Mucosa of stomach (tissue), 1 donor: Measurements from ENCODE around the gene VSX2.

Source experiments
- H3K27me3 ChIP-seq: one replicate; pipeline ENCODE4 v1.7.0; 2013; ENCODE audit warnings: mild to moderate bottlenecking, low read length; ENCODE audit not compliant: control insufficient read depth, insufficient read depth
- H3K36me3 ChIP-seq: one replicate; pipeline ENCODE4 v1.7.0; 2013; ENCODE audit warnings: low read length; ENCODE audit not compliant: control insufficient read depth, insufficient read depth
- H3K4me1 ChIP-seq: one replicate; pipeline ENCODE4 v1.7.0; 2013; ENCODE audit warnings: mild to moderate bottlenecking, low read length; ENCODE audit not compliant: control insufficient read depth, insufficient read depth
- H3K4me3 ChIP-seq: one replicate; pipeline ENCODE4 v1.7.0; 2013; ENCODE audit warnings: low read length
- H3K9ac ChIP-seq: one replicate; pipeline ENCODE4 v1.7.0; 2013; ENCODE audit warnings: mild to moderate bottlenecking, low read length, moderate library complexity
- H3K9me3 ChIP-seq: one replicate; pipeline ENCODE4 v1.7.0; 2013; ENCODE audit warnings: mild to moderate bottlenecking, low read length, moderate library complexity; ENCODE audit not compliant: control insufficient read depth
- donor health status: Pancreatic carcinoma.

The VSX2 gene

GRCh38 chr14:74237441-74237840 is 1.8 kb upstream of the VSX2 start:
- H3K9me3 ChIP-seq: no peaks in the 10 kb centered on the region
- peaks cover 62% of the 10 kb centered on the region for H3K27me3 ChIP-seq
- no peak overlapping the region for H3K9ac ChIP-seq
- H3K36me3 ChIP-seq: no peaks in the 10 kb centered on the region
- no peak overlapping the region for H3K4me3 ChIP-seq
- H3K4me1 ChIP-seq: peaks cover 18% of the 10 kb centered on the region

DNA sequence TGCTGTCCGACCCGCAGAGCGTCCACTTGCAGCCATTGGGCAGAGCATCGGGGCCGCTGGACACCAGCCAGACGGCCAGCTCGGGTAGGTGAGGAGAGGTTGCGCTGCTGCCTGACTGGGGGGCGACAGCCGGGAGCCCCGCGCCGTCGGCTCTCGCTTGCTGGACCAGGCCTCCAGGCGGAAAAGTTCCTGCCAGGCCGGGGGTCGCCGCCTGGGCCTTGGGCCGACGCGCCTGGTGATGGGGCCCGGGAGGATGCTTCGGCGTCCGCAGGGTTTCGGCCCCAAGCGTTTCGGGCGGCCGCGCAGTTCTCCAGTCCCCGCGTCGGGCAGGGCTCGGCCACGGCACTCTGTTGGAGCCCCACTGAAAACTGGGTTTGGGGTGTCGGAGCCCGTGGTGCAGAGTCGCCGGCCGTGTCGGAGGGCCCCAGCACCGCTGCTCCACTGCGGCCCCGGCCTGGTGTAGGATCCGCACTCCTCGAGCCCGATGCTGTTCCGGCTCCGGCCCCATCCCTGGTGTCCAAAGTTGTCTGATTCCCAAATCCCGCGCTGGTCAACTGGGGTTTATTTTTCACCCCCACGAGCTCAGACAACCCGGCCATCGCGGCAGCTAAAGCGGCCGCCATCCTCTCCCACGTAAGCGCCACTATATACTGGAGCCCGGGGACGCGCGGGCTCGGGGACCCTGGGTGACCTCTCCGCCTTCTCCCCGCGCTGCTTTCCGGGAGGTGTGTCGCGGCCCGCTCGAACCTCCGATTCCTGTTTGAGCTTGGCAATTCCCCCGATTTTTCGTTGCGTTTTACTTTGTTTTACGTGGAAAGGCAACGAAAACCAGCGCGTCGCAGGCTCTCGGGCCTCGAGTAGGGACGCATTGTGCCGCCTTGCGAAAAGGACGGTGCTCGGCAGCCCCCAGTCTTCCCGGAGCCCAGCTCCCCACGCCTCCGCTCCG is 872 bp downstream of the VSX2 start:
- Histone ChIP-seq H3K9me3 (no peaks in the 10 kb centered on the region), H3K4me3 (no peak overlapping the region), H3K4me1 (peaks cover 18% of the 10 kb centered on the region), H3K36me3 (no peaks in the 10 kb centered on the region), H3K27me3 (peaks cover 86% of the 10 kb centered on the region), H3K9ac (no peak overlapping the region)

- Histone ChIP-seq H3K27me3 (peaks cover 92% of the 10 kb centered on the region), H3K9me3 (no peaks in the 10 kb centered on the region), H3K4me3 (no peak overlapping the region), H3K9ac (no peak overlapping the region), H3K4me1 (peaks cover 18% of the 10 kb centered on the region), H3K36me3 (no peaks in the 10 kb centered on the region)
Observed at GRCh38 chr14:74240794-74241651, 1.8 kb downstream of the VSX2 start.

DNA sequence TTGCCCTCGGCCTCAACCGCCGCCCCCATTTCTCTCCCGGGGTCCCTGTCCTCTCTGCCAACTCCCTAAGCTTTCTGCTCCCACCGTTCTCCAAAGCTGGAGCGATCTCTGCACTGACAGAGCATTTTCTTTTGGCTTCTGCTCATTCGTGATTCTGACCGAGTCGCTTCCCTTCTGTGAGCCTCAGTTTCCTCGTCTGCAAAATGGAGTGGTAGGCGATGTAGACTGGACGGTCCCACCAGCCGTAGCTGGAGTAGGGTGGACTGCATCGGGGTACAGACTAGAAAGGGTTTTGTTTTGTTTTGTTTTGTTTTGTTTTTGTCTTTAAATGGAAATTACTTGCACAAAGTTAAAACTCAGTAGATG is 2.4 kb downstream of the VSX2 start:
- Histone ChIP-seq H3K9me3 (no peaks in the 10 kb centered on the region), H3K4me1 (peaks cover 18% of the 10 kb centered on the region), H3K9ac (no peak overlapping the region), H3K27me3 (peaks cover 93% of the 10 kb centered on the region), H3K4me3 (no peak overlapping the region), H3K36me3 (no peaks in the 10 kb centered on the region)

DNA sequence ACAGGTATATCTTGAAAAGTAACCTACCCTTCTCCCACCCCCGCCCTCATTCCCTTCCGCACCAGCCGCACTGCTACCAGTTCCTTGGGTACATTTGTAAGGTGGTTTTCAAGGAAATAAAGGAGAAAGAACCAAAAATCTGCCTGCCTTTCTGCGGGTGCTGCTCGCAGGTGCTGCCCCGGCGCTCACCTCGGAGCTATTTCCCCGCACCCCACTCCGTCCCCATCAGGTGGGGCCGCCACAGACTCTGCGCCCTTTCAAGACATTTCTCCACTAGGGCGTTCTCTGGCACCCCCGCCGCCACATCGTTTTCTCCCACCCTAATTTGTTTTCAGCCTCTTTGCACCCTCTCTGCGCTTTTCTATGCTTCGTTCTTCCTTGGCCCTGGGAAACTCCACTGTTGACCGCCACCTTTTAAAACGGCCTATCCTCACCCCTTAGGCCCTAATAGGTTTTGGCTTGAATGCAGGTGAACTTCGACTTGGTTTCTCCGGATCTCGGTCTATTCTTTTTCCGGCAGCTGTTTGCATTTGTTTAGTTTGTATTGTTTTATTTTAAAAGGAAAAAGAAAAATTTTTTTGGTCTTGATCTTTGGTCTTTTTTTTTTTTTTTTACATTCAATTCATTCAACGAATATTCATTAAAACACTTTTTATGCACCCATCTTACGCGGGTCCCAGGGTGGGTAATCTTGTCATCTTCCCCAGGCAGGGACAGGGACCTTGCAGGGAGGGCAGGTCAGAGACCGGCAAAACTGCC is 3.0 kb downstream of the VSX2 start:
- Histone ChIP-seq H3K4me3 (no peak overlapping the region), H3K9me3 (no peaks in the 10 kb centered on the region), H3K27me3 (peaks cover 96% of the 10 kb centered on the region), H3K9ac (no peak overlapping the region), H3K4me1 (peaks cover 18% of the 10 kb centered on the region), H3K36me3 (no peaks in the 10 kb centered on the region)

DNA sequence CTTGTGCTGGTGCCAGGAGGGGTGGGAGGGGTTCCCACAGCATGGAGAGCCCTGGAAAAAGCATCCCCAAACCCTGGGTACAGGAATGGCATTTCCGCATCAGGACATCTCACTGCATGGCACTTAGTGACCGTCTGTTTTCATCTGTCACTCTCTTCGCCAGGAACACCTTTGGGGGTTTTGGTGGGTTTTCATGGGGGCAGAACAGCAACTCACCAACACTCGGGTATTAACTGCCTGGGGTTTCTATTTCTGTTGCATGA is 3.5 kb downstream of the VSX2 start:
- no peak overlapping the region for H3K9ac ChIP-seq
- H3K9me3 ChIP-seq: no peaks in the 10 kb centered on the region
- H3K4me1 ChIP-seq: peaks cover 18% of the 10 kb centered on the region
- H3K36me3 ChIP-seq: no peaks in the 10 kb centered on the region
- H3K27me3 ChIP-seq: peaks cover 96% of the 10 kb centered on the region
- H3K4me3 ChIP-seq: no peak overlapping the region

DNA sequence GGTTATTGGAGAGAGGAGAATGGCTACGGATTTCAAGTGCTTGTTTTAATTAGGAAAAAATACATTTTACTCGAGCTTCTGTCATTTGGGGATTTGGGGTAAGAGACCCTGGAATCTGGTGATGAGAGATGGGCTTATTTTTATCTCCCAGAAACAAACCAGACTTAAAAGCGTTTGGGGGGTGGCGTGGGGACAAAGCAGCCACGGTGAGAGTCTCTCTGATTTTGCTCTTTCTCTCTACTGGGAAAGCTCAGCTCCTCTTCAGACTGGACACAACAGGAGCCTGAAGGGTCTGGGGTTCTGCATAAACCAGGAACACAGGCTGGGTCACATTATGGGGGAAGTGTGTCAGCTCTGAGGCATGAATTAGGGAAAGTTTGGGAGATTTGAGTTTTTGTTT is 3.8 kb downstream of the VSX2 start:
- Histone ChIP-seq H3K27me3 (peaks cover 96% of the 10 kb centered on the region), H3K9me3 (no peaks in the 10 kb centered on the region), H3K9ac (no peak overlapping the region), H3K36me3 (no peaks in the 10 kb centered on the region), H3K4me3 (no peak overlapping the region), H3K4me1 (peaks cover 18% of the 10 kb centered on the region)

DNA sequence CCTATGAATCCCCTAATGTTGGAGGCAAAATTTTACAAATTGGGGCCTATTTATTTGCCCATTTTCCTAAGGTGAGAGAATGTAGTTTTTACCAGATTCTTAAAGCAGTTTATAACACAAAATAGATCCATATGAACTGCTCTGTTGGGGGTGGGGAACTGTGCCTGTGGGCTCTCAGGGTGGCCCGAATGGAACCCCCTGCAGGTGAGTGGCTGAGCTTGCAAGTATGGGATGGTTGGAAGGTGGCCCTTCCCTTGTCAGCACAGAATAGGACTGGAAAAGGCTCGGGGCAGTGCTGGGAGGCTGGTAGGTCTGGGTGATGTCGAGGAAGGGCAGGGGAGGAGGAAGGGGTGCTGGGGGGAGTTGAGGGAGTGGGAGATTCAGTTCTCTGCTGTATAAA is 4.9 kb downstream of the VSX2 start:
- H3K27me3 ChIP-seq: peaks cover 85% of the 10 kb centered on the region
- peaks cover 18% of the 10 kb centered on the region for H3K4me1 ChIP-seq
- H3K9me3 ChIP-seq: no peaks in the 10 kb centered on the region
- no peak overlapping the region for H3K9ac ChIP-seq
- no peak overlapping the region for H3K4me3 ChIP-seq
- H3K36me3 ChIP-seq: no peaks in the 10 kb centered on the region

- Histone ChIP-seq H3K4me1 (peaks cover 16% of the 10 kb centered on the region), H3K9me3 (no peaks in the 10 kb centered on the region), H3K9ac (no peak overlapping the region), H3K36me3 (no peaks in the 10 kb centered on the region), H3K27me3 (peaks cover 74% of the 10 kb centered on the region), H3K4me3 (no peak overlapping the region)
Observed at GRCh38 chr14:74245292-74245691, 6.0 kb downstream of the VSX2 start.

DNA sequence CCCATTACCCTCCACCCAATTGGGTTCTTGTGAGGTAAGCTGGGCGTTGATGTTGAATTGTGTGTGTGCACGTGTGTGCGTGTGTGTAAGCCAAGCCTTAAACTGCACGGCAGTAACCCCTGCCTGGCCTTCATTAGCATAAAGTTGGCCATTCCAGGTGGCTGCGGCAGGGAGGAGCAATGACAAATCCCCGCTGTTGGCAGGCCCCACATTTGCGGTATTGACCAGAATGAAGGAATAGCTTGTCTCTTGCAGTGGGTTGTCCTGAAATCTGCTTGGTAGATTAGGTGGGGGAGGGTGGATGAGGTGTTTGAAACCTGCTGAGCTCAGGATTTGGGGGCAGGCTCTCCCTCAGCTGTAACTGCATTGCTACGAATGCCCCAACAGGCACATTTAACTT is 7.3 kb downstream of the VSX2 start:
- Histone ChIP-seq H3K36me3 (no peaks in the 10 kb centered on the region), H3K4me1 (peaks cover 6% of the 10 kb centered on the region), H3K9ac (no peak overlapping the region), H3K4me3 (no peak overlapping the region), H3K9me3 (no peaks in the 10 kb centered on the region), H3K27me3 (peaks cover 61% of the 10 kb centered on the region)

DNA sequence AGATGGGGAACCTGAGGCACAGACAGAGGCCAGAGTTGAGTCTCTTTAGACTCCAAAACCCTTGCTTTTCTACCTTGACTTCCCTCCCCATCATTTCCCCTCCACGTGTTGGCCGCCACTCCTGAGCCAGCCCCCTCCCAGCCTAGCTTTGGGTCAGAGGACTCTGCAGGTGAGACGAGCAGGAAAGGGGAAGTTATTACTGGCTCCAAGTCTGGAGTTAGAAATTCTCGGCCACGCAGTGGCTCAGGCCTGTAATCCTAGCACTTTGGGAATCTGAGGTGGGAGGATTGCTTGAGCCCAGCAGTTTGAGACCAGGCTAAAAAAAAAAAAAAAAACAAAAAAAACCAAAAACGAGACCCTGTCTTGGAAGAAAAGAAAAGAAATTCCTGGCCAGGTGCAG is 8.8 kb downstream of the VSX2 start:
- Histone ChIP-seq H3K36me3 (no peaks in the 10 kb centered on the region), H3K27me3 (peaks cover 53% of the 10 kb centered on the region), H3K9ac (no peak overlapping the region), H3K4me1 (peaks cover 6% of the 10 kb centered on the region), H3K4me3 (no peak overlapping the region), H3K9me3 (no peaks in the 10 kb centered on the region)
